Measurements from ENCODE around the gene PNCK.
"Not testable (repeated sequence)": the region's sequence is repeated elsewhere in the genome, so short reads cannot be mapped to it uniquely, and the experiment has no call there.

PNCK gene

DNA sequence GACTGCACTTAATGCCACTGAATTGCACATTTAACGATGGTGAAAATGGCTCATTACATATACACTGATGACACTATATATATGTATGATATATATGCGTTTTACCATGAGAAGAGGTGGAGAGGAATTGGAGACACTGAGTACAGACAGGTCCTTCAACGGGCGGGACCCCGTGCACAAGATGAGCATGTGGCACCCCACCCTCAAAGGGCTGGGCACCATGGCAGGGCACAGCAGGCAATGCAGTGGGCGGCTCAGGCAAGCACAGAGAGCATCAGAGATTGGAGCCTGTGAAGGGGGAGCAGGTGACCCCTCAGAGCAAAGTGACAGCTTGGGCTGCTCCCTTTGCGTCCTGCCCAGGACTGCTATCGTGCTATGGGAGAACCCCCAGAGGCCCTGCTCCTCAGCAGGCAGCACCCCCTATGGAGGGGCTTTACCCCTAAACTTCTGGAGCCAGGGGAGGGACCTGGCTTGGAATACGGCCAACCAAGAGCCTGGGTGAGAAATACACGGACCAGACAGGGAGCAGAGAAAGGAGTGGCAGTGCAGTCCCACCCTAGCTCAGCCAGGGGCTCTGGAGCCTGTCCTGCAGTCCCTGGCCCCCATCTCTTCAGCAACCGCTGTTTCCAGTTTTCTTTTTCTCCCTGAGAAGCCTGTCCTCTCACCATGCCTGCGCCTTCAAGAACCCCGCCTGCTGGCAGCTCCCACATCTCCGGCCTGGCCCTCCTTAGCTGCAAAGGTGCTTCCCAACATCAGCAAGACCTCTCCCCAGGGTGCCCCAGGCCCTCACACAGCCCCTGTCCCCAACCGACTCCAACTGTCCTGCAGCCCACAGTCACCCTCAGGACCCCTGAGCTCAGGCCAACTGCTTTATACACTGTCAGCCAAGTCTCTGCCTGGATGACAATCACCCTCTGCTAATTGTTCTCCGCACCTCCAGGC is 24.6 kb upstream of the PNCK start:
- DNase-seq, result no peak

DNA sequence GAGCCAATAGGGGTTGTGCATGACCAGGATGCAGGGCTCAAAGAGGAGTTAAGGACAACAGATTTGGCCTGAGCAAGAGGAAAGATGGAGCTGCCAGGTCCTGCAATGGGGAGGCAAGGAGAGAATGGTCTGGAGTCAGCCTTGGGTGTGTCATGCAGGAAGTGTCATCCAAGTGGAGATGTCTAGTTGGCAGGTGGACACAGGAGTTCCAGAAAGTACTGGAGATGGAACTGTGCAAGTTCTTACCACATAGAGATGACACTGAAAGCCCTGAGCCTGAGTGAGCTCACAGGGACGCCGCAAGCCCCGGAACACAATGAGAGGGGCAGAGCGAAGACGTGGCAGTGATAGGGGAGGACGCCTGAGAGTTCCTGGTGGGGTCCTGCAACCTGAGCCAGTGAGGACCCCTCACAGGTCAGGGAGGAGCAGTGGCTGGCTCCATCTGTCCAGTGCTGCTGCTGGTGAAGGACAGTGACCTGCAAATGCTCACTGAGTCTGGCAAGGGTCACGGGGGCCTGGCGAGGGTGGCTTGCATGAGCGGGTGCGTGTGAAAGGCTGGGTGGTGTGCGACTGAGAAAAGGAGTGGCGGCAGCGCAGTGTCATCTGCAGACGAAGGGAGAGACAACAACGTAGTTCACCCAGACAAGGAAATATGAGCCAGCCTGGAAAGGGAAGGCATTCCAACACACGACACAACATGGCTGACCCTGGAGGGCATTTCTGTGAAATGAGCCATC is 23.5 kb upstream of the PNCK start:
- not testable (repeated sequence) for DNase-seq

DNA sequence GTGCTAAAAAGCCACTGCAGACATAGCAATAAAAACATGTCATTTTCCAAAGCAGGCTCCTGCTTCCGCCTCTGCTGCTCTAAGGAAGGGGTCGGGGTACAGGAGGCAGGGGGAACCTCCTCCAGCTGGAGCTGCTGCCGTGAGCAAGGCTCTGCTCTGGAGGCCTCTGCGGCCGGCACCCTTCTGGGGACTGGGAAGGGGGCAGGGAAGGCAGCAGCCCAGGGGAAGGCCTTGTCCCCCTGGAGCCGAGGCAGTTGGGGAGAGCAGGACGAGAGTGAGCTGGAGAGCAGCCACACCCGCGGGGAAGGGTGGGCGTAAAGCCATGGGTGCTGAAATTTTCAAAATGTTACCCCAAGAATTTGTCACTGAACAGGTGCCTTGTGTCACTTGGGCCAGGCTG is 22.9 kb upstream of the PNCK start:
- DNase-seq, result not testable (repeated sequence)

DNA sequence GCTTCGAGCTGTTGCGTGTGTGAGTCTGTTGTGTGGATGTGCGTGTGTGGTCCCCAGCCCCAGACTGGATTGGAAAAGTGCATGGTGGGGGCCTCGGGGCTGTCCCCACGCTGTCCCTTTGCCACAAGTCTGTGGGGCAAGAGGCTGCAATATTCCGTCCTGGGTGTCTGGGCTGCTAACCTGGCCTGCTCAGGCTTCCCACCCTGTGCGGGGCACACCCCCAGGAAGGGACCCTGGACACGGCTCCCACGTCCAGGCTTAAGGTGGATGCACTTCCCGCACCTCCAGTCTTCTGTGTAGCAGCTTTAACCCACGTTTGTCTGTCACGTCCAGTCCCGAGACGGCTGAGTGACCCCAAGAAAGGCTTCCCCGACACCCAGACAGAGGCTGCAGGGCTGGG is 22.5 kb upstream of the PNCK start:
- DNase-seq, result no peak

DNA sequence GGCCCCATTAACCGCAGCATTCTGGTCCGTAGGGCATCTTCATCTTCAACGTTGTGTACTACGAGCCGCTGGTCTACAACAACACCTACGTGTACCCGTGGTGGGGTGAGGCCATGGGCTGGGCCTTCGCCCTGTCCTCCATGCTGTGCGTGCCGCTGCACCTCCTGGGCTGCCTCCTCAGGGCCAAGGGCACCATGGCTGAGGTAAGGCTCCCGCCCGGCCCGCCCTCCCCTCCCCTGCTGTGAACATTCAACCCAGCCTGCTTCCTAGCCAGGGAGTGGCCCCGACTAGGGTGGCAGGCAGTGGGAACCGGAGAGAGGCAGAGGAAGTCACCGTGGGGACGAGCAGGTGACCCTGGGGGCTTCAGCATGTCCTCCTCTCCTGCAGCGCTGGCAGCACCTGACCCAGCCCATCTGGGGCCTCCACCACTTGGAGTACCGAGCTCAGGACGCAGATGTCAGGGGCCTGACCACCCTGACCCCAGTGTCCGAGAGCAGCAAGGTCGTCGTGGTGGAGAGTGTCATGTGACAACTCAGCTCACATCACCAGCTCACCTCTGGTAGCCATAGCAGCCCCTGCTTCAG is 21.2 kb upstream of the PNCK start:
- DNase-seq, result no peak

DNA sequence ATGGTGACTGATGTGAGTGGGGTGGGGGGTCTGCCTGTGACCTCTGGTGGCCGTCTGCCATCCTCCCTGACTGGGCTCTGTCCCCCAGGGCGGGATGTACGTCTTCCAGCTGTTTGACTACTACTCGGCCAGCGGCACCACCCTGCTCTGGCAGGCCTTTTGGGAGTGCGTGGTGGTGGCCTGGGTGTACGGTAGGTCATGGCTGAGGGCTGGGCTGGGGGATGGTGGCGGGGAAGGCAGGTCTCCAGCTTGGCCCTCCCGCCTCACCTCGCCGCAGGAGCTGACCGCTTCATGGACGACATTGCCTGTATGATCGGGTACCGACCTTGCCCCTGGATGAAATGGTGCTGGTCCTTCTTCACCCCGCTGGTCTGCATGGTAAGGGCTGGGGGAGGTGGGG is 20.6 kb upstream of the PNCK start:
- DNase-seq, result not testable (repeated sequence)

DNA sequence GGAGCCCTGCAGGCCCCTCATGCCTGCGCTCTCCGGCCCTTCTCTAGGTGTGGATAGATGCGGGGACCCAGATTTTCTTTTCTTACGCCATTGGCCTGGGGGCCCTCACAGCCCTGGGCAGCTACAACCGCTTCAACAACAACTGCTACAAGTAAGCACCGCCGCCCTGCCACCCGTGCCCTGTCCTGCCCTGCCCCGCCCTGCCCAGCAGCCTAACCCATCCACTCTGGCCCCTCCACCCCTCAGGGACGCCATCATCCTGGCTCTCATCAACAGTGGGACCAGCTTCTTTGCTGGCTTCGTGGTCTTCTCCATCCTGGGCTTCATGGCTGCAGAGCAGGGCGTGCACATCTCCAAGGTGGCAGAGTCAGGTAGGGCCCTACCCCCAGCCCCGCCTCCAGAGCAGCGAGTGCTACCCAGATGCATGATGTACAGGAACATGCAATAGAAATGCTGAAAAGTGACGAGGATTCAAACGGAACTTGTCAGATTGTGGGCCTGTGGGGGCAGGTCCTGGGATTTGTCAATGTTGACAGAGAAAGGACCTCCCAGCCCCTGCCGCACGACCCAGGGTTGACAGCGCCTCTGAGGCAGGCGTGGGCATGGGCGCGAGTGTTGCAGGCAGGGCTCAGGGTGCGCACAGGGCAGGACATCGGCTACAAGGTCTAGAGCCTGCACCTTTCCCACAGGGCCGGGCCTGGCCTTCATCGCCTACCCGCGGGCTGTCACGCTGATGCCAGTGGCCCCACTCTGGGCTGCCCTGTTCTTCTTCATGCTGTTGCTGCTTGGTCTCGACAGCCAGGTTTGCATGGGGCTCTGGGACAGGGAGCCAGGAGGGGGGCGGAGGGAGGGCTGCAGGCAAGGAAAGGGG is 19.8 kb upstream of the PNCK start:
- DNase-seq, result no peak

DNA sequence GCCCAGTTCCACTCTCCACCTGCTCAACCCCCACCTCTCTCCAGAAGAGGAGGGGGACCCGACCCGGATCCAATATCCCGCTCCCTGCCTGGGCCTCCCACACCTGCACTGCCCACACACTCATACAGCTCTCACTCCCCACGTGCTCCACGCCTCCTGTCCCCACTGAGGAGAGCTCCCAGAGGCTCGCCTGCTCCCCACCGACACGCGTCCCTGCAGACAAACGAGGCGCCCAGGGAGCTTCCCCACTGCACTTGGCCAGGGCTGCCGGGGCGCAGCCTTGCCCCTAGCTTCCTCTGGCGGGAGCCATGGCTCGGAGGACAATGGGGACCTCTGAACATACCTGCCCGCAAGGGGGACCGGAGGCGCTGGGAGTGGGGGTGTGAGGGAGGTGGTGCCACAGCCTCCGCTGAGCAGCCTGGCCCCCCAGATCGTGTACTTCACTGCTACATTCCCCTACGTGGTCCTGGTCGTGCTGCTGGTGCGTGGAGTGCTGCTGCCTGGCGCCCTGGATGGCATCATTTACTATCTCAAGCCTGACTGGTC is 19.1 kb upstream of the PNCK start:
- no peak for DNase-seq

DNA sequence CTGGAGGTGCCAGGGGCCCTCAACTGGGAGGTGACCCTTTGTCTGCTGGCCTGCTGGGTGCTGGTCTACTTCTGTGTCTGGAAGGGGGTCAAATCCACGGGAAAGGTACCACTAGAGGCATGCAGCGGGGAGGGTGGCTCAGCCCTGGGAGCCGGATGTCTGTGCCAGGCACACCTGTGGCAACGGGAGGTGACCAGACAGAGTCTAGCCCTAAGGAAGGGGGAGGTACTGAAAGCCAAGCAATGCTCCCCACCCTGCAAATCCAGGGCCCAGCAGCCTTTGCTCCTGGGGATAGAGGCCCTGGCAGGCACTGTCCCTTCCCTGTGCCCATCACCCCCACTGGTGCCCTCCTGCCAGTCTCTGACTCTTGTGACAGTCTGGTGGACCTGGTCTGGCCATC is 18.4 kb upstream of the PNCK start:
- no peak for DNase-seq

DNA sequence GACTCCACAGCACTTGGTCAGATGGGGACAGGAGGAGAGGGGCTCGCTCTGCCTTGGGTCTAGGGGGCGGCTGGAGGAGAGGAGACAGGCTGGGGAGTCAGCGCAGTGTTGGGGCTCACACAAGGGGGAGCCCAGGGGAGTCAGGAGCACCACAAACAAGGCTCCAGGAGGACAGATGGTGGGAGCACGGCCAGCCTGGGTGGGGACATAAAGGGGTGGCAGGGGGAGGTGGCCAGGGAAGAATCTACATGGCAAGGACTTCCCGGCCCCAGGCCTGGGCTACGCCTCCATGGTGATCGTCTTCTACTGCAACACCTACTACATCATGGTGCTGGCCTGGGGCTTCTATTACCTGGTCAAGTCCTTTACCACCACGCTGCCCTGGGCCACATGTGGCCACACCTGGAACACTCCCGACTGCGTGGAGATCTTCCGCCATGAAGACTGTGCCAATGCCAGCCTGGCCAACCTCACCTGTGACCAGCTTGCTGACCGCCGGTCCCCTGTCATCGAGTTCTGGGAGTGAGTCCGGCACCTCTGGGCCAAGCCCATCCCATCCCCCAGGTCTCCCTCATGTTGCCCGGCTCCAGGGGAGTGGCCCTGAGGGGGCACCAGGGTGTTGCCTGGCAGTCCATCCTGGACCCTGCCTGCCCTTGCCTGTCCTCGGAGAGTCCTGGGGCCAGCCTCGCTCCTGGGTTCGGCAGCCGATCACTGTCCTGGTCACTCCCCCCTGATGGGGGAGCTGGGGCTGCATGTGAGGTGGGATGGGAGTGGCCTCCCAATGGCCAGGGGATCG is 17.6 kb upstream of the PNCK start:
- DNase-seq, result not testable (repeated sequence)

DNA sequence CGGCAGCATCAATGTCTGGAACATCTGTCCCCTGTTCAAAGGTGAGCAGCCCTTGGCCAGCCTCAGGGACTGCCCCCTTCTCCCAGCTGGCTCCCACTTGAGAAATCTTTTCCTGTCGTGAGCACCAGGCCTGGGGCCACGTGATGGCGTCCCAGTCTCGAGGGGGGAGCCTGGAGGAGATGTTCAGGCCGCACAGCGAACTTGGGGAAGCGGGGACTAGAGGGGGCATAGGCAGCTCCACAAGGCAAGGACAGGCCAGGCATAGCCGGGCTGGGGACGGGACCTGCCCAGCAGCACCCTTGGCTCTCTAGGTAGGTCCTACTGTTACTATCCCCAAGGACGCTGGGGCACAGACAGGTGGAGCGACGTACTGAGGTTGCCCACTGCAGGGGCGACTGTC is 16.9 kb upstream of the PNCK start:
- no peak for DNase-seq

DNA sequence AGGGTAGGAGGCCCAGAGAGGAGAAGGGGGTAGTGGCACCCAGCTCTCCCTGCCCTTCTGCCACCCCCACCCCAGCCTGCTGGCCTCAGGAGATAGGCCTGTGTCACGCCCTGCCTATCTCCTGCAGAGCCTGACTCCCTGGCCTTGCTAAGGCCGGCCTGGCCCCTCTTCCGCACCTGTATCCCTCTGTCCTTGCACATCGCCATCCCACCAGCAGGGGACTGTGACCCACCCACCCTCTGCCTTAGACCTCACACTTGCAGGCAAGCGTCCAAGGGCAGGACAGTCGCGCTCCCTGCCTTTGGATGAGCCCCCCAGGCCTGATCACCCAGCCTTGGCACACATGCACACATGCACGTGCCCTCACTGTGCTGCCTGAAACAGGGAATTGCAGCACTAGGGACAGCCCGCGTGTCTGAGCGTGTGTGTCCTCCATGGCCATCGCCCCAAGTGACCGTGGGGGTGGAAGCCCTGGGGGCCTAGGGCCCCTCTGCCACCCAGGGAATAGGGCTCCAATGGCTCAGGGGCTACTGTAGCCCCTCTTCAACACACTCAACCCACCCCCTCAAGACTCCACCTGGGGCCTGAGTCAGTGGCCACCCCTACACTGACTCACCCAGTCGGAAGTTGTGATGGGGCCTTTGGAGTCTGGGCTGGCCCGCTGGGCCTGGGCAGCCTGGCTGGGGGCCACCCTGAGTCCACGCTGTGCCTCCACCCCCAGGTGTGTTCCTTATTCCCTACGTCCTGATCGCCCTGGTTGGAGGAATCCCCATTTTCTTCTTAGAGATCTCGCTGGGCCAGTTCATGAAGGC is 16.2 kb upstream of the PNCK start:
- no peak for DNase-seq

DNA sequence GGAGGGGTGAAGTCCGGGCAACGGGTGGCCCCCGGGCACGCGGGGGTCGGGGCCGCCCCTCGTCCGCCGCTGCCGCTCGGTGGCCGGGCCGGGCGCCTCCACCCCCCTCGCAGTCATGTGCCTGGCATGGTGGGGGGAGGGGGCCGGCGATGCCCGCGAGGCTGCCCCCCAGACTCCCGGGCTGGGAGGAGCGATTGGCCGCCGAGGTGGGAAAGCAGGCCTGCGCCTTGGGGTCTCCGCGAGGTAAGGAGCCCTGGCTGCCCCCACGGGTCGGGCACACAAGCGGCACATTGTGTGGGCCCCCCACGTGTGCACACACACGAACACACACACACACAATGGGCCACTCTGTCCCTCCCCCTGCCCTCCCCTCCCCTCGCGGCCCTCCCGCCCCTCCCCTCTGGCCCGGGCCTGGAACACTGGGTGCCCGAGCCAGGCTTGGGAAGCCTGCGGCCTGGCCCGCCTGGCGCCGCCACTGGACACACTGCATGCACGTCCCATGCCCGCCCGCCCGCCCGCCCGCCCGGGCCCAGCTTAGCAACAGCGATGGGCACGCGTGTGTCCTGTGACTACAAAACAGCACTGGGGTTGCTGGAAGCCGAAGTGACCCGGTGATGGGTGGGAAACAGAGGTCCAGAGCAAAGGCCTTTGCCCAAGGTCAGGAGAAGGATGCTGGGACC is 15.4 kb upstream of the PNCK start:
- DNase-seq, result no peak

DNA sequence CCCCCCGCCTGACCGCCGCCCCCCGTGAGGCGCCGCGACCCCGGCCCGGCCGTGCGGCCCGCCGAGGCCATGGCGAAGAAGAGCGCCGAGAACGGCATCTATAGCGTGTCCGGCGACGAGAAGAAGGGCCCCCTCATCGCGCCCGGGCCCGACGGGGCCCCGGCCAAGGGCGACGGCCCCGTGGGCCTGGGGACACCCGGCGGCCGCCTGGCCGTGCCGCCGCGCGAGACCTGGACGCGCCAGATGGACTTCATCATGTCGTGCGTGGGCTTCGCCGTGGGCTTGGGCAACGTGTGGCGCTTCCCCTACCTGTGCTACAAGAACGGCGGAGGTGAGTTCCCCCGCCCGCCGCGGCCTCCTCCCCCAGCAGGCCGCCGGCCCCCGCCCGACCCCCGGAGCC is 14.9 kb upstream of the PNCK start:
- DNase-seq, result no peak

DNA sequence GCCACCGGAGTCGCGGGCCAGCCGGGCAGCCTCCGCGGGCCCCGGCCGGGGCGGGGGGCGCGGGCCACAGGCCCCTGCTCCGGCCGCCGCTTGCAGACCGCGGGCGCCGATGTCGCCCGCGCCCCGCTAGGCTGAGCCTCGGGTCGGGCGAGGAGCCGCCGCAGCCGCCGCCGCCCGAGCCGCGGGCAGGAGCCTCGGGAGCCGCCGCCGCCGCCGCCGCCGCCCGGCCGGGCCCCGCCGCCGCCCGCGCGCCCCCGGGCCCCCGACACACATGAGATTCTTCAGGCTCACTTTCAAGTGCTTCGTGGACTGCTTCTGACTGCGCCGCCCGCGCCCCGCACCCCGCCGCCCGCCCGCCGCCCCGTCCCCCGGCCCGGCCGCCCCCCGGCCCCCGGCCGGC is 14.5 kb upstream of the PNCK start:
- no peak for DNase-seq

DNA sequence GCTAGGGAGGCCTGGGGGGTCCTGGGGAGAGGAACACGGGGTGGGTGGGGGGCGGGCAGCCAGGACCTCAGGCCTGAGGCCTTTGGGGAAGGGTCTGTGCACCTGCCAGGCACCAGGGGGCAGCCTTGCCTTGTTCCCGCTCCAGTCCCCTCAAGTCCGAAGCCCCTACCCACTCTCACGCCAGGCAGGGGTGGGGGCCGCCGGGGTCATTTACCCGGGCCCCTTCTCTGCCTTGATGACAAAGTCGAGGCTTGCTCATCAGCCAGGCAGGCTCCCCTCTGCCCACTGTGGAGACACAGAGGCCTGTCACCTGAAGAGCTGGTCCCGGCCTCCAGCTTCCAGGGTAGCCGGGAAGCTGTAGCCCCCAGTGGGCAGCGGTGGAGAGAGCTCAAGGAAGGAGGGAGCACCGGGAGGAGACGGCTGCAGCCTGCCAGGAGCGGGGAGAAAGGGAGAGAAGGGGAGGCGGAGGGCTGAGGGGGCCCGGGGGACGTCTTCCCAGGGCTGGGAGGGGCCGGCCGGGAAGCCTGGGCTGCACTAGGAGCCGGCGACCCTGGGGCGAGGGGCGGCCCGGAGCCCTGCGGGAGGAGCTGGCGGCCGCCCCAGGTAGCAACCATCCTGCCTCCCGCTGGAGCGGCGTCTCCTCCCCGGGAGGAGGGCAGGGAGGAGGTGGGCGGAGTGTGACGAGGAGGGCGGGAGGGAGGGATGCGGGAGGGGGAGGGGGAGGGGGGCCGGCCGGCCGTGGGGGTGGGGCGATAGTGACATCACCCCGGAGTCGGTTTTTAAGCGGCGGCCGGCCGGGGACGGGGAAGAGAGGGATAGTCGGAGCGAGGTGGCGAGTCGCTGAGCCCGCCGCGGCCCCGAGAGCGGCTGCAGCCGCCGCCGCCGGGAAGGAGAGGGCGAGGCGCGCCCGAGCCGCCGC is 13.8 kb upstream of the PNCK start, which contains the start of gene SLC6A8:
Gene SLC6A8 (plus strand): TSS at position 806 of the 919 bp plus-strand sequence. CDS start 649 bp downstream, outside the sequence.
- no peak for DNase-seq

DNA sequence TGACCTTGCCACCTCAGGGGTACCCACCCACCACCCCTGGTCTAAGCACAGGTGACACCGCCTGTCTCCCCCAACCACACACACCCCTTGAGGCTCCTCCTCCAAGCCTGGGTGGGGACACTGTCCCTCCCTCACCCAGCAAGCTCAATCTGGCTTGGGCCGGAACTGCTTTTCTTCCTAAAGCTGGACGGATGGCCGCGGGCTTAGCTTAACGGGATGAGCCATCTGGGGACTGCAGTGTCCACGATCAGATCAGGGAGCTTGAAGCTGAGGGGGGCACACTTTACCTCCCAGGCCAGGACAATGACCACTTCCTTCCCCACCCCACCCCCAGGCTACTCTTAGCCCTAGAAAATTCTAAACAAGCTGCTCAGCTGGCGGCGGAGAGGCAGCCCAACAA is 13.1 kb upstream of the PNCK start:
- no peak for DNase-seq

DNA sequence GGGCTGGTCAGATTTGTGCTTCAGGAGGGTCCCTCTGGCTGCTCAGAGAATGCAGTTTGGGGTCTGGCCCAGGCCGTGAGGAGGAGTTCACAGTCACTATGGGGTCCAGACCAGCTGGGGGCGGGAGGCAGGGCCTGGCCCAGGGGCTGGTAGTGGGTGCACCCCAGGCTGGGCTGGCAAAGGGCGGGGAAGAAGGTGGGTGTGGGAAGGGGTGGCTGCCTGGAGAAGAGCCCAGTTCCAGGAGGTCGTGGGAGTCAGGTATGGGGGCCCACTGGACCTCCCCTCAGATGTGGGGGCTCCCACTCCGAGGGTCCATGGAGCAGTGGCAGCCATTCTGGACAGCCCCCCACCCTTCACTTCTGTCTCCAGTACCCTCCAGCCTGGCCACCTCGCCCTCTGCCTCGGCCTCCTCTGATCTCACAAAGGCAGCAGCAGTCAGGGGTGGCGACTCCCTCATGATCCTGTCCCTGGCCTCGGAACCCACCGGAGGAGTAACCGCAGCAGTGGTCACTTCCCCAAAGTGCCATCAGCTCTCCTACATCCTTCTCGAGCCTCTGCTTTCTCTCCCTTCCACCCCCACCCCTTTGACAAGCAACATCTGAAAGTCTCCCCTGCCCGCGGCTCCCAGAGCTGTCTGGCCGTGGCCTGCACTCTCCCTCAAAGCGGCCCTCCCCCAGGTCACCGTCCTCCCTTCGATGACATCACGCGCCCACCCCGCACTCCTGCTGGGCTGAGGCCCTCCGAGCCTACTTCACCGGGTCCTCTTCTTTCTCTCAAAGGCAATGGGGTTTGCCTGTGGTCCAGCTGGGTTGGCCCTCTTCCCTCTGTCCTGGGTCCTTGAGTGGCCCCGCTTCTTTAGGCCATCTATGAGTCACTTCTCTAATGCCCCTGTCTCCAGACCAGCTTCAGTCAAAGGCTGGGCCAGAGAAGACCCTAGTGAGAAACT is 12.4 kb upstream of the PNCK start:
- DNase-seq, result no peak
